ENCODE data around the gene SHE.

SHE gene

DNA sequence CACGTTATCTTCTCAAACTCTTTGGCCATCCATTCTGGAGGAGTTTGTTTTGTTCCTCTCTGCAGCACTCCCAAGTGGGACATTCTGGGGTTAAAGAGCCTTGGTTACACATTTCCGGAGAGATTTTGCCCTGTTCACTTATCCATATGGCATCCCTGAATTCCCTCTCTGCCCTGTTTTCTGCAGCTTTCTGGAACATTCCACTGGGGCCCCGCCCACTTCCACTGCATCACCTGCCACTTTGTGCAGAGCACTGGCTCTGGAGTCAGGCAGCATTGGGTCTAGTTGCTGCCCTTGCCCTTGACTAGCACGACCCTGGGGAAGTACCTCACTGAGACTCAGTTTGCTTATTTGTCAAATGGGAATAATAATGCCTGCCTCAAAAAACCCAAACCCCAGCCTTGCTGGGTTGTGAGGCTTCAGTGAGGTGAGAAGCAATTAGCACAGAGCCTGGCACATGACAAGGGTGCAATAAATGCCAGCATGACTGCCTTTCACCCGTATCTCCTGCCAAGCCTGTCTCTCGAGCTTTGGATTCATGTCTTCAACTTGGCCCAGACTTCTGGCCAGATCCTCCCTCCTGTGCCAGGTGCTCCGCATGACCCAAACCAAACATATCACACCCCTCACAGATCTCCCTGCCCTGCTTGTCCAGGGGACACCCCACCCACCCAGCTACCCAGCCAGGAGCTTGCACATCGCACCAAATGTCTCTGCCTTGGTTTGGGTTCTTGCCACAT is 58.8 kb downstream of the SHE start:
- DNase-seq = no peak

DNA sequence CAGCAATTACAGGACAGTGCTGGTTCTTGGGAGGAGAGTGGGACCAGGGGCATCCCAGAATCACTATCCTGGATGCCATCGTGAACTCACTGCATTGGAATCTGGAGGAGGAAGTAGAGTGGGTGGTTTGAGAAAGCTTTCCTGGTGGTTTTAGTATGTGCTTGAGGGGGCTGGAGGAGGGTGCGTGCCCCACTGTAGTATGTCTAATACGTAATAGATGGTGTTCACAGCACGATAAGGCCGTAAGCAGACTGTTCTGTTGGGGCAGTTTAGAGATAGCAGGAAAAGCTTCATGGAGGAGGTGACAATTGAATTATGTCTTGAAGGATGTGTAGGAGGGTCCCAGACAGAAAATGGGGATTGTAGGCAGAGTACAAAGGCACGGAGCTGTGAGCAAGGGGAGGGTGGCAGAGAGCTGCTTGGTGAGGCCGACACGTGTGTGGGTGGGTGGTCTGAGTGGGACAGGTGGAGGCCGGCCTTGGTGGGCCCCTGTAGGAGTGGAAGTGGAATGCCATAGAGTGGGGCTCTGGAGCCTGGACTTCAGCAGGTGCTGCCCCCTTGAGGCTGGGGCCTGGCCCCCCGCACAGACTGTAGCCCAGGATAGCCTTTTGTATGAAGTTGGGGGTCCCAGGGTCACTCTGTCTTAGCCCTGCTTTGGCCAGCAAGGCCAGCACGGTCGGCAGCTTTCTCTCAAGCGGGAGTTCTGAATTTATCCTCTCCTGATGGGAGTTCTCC is 60.0 kb downstream of the SHE start:
- peak; percentile 38 for DNase-seq

DNA sequence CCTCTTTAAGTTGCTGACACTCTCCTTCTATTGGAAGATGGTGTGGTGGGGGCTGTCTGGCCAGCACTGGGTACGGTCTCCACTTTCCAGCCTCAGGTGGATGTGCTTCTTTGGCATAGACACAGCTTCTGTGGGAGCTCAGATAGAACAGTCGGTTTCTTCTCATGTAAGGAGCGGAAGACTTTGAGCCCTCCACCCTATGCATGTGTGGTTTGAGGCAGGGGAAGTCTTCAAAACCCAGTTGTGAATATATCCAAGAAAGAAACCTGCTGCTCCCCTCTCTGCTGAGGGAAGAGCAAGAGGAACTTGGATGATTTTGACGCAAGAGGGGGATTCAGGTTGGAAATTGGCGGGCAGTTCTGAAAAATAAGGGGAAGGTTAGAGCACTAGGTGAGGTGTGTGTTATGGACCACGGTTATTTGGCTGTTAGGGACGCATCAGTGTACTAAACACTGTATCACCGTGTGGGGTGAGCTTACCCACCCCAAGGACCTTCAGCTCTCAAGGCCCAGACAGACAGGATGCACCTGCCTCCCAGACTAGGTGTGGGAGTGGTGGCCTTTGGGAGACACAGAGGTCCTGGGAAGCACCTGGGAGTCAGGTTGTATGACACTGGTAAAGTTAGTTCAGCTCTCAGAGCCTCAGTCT is 60.8 kb downstream of the SHE start:
- no peak for DNase-seq

DNA sequence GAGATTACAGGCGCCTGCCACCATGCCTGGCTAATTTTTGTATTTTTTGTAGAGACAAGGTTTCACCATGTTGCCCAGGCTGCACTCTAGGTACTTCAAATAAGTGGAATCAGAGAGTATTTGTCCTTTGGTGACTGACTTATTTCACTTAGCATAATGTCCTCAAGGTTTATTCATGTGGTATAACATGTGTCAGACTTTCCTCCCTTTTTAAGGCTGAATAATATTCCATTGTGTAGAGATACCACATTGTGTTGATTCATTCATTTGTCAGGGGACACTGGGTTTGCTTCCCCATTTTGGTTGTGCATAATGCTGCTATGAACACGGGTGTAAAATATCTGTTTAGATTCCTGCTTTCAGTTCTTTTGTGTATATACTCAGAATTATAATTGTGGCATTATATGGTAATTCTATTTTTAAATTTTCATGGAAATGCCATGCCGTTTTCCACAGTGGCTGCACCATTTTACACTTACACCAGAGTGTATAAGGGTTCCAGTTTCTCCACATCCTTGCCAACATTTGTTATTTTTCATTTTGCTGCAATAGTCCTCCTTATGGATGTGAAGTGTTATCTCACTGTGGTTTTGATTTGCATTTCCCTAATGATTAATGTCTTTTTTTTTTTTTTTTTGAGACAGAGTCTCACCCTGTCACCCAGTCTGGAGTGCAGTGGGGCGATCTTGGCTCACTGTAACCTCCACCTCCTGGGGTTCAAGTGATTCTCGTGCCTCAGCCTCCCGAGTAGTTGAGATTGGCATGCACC is 62.0 kb downstream of the SHE start:
- no peak for DNase-seq

DNA sequence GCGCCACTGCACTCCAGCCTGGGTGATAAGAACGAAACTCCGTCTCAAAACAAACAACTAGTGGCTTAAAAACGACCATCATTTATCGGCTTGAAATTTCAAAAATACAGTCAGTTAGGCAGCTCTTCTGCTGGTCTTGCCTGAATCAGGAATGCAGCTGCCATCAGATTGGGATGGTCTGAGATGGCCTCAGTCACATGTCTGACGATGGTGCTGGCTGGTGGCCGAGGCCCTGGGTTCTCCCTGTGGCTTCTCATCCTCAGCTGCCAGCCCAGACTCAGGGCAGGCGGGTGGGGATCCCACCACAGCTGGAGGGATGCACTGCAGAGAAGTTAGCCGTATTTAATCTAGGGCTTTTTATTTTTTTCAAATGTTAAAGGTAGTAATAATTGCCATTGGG is 65.8 kb downstream of the SHE start:
- no peak for DNase-seq

DNA sequence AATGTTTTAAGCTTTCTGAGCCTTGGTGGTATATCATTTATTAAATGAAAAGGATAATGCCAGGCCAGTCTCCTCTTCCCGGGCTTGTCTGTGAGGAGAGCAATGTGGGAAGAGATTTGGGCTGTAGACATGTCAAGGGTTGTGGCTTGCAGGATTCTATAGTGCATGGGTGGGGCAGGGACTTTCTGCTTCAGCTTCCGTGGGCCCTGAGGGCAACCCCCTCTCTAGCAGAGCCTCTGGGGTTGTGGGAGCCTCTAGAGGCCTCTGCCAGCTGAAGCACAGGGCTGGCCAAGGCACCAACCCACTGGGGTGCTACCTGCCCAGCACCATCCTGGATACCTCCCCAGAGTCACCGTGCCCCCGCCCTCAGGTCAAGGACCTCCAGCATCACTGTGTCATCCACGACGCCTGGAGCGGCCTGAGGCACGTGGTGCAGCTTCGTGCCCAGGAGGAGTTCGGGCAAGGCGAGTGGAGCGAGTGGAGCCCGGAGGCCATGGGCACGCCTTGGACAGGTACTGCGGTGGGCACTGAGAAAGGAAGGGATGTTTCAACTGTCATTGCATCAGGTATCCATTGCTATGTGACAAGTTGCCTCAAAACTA is 66.5 kb downstream of the SHE start:
- no peak for DNase-seq

DNA sequence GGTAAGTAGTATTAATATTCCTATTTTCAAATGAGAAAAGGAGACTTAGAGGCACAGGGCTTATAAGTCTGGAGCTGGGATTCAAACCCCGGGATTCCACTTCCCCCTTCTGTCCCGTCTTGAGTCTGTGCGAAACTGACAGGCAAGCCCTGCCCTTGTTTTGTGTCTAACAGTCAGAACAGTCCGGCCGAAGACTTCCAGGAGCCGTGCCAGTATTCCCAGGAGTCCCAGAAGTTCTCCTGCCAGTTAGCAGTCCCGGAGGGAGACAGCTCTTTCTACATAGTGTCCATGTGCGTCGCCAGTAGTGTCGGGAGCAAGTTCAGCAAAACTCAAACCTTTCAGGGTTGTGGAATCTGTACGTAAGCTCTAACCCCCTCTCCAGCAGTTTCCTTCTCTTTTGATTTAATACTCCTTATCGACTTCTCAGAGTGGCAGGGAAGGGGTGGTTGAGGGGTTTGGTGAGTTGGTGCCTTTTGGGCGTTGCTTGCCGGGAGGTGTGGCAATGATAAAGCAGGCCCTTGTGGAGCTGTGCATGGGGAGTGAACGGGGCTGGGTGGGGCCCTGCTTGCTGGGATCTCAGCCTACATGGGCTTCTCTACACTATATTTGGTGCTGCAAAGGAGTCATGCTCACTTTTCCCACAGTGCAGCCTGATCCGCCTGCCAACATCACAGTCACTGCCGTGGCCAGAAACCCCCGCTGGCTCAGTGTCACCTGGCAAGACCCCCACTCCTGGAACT is 67.7 kb downstream of the SHE start:
- no peak for DNase-seq

DNA sequence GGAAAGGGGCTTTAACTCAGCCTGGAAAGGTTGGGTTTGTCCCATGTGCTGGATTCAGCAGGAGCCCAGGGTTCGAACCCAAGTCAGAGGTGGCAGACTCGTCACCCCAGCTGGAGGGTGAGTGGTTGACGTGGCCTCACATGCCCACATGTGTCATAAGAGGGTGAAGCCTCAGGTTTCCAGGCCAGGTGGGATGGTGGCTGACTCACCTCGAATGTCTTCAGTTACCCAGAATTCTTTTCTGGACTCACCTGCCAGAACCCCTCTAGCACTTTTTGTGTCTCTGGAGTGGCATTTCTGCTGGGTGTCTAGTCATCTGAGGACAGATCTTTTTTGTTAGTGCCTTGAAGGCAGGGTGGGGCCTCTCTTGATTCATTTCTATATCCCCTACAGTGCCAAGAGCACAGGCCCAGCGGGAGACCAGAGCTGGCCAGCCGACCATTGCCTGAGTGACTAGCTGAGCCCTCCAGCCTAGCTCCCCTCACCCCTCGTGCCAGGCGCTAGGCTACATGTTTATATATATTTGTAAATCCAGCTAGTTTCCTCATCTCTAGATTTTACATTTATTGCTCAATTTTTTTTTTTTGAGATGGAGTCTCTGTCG is 68.9 kb downstream of the SHE start:
- peak; percentile 55 for DNase-seq

DNA sequence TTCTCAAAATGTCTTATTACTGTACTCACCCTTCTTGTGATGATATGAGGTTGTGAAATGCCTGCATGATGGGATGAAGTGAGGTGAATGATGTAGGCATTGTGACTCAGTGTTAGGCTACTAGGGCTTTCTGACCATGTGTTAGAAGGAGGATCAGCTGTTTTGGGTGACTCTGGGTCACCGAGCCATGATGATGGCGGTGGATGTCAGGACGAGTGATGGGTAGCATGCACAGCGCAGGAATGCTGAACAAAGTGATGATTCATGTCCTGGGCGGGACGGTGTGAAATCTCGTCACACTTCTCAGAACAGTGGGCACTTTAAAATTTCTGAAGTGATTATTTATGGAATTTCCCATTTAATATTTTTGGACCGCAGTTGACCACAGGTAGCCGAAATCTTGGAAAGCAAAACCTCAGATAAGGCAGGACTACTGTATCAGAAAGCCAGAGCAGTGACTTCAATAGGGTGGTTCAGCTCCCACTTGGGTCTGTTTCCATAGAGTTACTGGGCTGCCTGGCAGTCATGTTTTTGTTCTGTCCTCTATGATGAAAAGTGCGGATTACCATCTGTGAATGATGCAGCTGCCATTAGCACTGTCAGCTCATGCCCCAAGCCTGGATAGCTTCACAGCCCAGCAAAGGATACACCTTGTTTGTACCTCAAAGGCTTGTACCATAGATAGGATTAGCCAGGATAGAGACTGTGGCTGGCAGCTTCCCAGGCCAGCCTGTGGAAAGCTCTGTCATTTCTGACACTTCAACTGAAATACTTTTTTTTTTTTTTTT is 70.4 kb downstream of the SHE start:
- peak; percentile 44 for DNase-seq

DNA sequence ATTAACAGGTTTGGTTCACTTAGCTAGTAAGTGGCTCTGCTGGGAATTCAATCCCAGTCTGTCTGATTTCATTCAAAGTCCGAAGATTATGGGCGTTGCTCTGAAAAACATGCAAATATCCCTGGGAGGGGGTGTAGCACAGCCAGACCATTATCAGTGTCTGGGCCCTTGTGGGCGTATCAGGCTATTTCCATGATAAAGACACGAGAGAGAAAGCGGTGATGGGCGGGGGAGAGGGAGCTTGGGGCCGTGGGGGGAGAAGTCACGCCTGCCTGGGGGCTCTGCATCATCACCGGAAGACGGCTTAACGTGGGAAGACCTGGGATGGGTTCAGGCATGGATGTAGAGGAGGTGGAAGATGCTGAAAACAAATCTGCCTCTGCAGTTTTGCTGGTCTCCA is 71.3 kb downstream of the SHE start:
- DNase-seq = no peak

DNA sequence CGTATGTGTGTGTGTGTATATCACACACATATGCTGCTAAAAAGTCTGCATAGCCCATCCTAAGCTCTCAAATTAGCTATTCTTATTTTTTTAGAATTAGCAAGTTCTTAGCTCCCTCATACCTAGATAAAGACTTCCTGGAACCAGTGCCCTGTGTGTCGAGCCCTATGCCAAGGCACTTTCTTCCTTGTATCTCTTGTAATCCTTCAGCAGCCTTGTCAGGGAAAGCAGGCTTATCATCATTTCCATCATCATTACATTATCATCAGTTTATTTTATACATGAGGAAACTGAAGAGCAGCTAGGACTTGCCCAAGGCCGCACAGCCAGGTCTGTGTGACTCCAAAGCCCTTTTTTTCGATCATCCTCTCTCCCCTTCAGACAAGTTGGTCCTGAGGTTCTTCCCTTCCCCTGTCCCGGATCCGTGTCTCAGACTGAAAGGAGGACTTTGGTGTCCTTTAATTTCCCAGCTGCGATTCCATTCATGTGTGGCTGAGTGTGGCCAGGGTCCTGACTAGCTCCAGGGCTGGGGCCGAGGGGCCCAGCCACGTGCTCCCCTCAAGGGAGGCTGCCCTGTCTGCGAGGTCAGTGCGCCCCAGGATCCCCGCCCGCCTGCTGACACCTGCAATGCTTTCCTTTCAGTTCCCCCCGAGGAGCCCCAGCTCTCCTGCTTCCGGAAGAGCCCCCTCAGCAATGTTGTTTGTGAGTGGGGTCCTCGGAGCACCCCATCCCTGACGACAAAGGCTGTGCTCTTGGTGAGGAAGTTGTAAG is 72.2 kb downstream of the SHE start:
- no peak for DNase-seq
